NCI-H1694 treated with DMSO at 0.1 percent for 48 hours (cell line): Measurements from ENCODE around the gene IL16.

Source experiments
- DNase-seq: peaks from one replicate; lab custom pipeline; 2025; lab: John Stamatoyannopoulos, UW

IL16 gene

DNA sequence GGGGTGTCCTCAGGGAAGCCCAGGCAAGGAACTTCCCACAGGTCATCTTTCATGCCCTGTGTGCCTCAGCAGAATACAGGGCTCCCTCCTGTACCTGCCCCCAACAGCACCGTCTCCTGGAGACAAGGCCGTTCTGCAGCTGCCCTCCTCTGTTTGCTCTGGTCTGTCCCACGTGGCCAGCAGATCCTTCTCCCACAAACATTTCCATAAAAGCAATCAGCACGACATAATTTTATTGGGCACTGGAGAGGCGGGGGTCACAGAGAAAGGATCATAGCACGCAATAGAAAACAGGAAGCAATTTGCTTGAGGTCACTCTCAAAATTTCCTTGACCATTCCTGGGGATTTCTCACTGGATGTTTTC, 97.8 kb downstream of the IL16 start:
- no peak for DNase-seq

DNA sequence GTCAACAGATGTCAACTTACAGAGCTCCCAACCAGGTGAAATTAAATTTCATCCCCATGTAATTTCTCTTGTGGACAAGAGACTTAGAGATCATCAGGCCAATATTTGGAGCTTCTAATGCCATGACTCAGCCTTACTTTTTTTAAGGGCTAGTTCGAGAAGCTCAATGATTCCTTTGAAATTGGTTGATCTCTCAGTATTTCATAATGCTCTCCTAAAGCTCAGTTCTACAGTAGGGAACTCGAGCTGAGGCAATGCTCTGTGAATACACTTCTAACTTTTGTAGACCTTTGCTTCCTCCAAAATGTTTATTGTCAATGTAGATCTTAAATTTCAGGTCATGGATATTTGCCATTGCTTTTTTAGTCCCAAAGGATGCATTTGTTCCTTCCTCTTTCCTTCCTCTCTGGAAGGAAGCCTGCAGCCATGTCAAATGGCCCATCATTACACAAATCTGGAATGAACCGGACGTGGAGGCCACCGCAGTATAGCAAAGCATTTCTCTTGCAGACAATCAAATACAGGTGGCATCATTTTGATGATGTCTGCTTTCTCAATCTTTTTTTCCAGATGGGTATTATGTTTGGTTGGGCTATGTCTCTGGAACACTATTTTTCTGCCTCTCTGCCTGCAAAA, 98.9 kb downstream of the IL16 start:
- no peak for DNase-seq

- DNase-seq, result no peak
Measured at GRCh38 chr15:81296186-81296585, 99.5 kb downstream of the IL16 start.

GRCh38 chr15:81296673-81297072, 100.0 kb downstream of the IL16 start:
- DNase-seq, result no peak

- no peak for DNase-seq
Measured at GRCh38 chr15:81297147-81297572, 100.5 kb downstream of the IL16 start.

GRCh38 chr15:81297603-81298575, 101.2 kb downstream of the IL16 start:
- DNase-seq, result no peak

DNA sequence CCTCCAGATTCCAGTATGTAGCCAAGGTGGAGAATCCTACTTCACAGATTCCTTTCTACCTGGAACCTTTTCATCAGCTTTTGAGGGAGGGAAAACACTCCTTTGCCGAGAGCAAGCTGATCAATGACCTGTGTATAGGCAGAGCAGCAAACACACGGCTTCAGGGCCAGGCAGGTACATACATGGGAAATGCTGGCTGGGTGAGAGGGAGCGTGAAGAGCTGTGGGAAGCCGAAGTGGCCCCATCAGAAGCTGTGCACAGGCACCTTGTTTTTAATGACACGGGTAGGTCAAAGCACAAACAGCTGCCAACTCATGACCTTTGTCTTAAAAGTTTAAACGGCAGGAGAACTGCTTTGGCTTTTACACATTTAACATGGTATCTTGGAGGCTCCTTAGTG, 101.9 kb downstream of the IL16 start:
- no peak for DNase-seq

GRCh38 chr15:81299156-81299555, 102.5 kb downstream of the IL16 start:
- no peak for DNase-seq

GRCh38 chr15:81299630-81300273, 103.1 kb downstream of the IL16 start:
- no peak for DNase-seq

DNA sequence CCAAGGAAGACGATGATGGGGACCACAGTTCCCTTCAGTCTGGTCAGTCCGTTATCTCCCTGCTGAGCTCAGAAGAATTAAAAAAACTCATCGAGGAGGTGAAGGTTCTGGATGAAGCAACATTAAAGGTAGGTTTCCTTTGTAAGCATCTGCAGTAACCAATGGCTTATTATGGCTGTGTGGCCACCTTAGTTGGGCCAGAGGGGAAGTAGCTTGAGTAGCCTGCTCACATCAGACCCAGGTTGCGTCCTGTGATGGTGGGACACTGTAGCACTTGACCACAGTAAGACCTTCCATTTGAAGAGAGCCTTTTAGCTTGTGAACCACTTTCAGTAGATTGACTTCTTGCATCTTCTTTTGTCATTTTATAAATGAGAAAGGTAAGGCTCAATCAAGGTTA, 104.7 kb downstream of the IL16 start:
- DNase-seq, result no peak

GRCh38 chr15:81301815-81302399, 105.2 kb downstream of the IL16 start:
- no peak for DNase-seq

DNA sequence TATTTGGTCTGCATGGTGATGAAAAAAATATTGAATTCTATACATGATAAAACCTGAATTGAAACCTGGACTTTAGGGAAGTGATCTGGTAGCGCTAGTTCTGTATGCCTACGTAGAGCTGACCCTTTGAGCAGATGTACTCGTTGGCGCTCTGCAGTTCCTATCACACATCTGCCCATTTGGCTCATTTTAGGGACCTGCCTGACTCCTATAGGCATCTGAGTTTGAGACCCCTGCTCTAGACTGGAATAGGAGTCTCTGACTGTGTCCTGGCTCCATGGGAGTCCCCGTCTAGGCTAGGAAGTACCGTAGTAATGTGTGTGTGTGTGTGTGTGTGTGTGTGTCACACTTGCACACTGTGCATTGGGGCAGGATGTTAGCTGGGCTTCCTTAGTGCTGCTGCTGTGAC, 106.0 kb downstream of the IL16 start:
- no peak for DNase-seq

- no peak for DNase-seq
Measured at GRCh38 chr15:81303244-81304225, 106.9 kb downstream of the IL16 start.

DNA sequence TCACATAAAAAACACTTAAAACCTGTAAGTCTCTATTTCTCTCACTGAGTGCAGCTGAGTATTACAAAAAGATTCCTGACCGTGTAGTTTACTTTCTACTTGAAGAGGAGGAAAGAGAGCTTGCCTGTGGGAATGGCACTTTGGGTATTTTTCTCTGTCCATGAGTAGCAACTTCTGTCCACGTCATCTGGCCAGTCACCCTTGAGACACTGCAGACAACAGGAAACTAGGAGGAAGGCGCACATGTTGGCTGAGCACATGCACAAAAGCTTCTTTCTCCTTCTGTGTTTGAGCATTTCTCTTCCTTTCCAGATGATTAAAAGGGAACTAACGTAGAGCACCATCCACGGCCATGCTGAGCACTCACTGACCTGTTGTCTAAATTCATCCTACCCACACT, 107.5 kb downstream of the IL16 start:
- no peak for DNase-seq

GRCh38 chr15:81308260-81308659, 111.6 kb downstream of the IL16 start:
- no peak for DNase-seq

GRCh38 chr15:81309647-81310450, 113.2 kb downstream of the IL16 start:
- no peak for DNase-seq

GRCh38 chr15:81310480-81310879, 113.8 kb downstream of the IL16 start:
- no peak for DNase-seq

DNA sequence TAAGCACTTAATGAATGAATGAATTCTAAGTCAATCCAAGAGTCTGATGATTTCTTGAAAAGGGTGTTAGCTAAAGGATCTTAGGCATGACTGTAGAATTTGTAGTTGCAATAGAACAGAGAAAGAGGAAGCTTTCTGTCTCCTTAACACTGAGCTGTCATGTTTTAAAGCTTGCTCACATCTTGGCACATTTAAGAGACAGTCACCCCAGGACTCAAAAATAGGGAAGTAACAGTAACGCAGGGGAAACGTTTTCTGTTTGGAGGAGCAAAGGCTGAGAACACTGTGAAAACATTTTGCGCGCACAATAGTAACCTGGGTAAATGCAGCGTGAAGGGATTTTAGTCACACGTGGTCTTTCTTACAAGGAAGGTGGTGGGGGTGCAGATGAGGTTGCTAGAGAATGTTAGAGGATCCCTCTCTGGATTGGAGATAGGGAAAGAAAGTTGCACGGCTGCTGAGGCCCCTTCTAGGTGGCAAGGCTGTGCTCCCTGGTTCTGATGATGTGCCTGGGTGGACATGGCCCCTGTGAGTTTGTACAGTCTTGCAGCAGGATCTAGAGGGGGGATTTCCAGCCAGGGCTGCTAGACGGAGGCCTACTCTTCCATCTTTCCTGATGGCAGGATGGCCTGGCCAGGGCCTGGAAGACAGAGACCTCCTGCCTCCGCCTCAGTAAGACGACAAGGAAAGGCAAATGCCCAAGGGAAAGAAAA, 115.2 kb downstream of the IL16 start:
- DNase-seq, result no peak

- DNase-seq, result no peak
Measured at GRCh38 chr15:81312790-81313543, 116.3 kb downstream of the IL16 start.
